Activated CD4-positive, alpha-beta T cell treated with anti-CD3 and anti-CD28 coated beads, Interleukin-2, amount 10 ng/mL, durations not matched to agents 7 days and 5 days (primary cell): Measurements from ENCODE around the gene SLC34A1. TPM values are rescaled to one million over a fixed set of nuclear protein-coding genes. Genes with fewer than 3 reads are reported as not detected.

Source experiments
- total RNA-seq, 2 experiments: library from RNA; stranded (reverse); gene quantifications; one replicate each; pipeline ENCODE4 v1.2.3, GENCODE V29; 2021

The SLC34A1 gene
- total RNA-seq, 2 experiments from 2014 or later = 0.12 to 0.27 TPM

Other genes with a start within 250 kb of the SLC34A1 start
- gene RAB24, start 80.7 kb upstream of the SLC34A1 start, total RNA-seq = 10 to 100 TPM; 28.3 to 34.4 TPM
- 100 to 1,000 TPM; 142 to 152 TPM for gene PRELID1, start 80.6 kb upstream of the SLC34A1 start, total RNA-seq
- 100 to 1,000 TPM; 107 to 109 TPM for gene MXD3, start 72.5 kb upstream of the SLC34A1 start, total RNA-seq
- gene LMAN2, start 32.8 kb upstream of the SLC34A1 start, total RNA-seq = 100 to 1,000 TPM; 123 to 132 TPM
- gene RGS14, start 26.5 kb upstream of the SLC34A1 start, total RNA-seq = 100 to 1,000 TPM; 124 to 132 TPM
- not detected for gene PFN3, start 16.2 kb downstream of the SLC34A1 start, total RNA-seq
- gene F12, start 25.1 kb downstream of the SLC34A1 start, total RNA-seq = under 1 TPM; 0.22 to 0.60 TPM
- gene GRK6, start 42.2 kb downstream of the SLC34A1 start, total RNA-seq = 100 to 1,000 TPM; 242 to 296 TPM
- gene PRR7, start 62.4 kb downstream of the SLC34A1 start, total RNA-seq = 1 to 10 TPM; 5.3 to 9.7 TPM
- gene DBN1, start 89.2 kb downstream of the SLC34A1 start, total RNA-seq = 1 to 10 TPM; 4.2 to 4.8 TPM
- gene PDLIM7, start 113.2 kb downstream of the SLC34A1 start, total RNA-seq = 10 to 100 TPM; 31.6 to 32.4 TPM
- 1 to 10 TPM; 2.9 to 3.9 TPM for gene DOK3, start 125.4 kb downstream of the SLC34A1 start, total RNA-seq
- gene DDX41, start 132.5 kb downstream of the SLC34A1 start, total RNA-seq = 100 to 1,000 TPM; 106 to 118 TPM
- 100 to 1,000 TPM; 102 to 120 TPM for gene FAM193B, start 170.1 kb downstream of the SLC34A1 start, total RNA-seq
- 100 to 1,000 TPM in 1 of 2 experiments, 10 to 100 TPM in 1; 94.0 to 105 TPM for gene TMED9, start 207.8 kb downstream of the SLC34A1 start, total RNA-seq
- 10 to 100 TPM; 20.3 to 20.5 TPM for gene B4GALT7, start 215.7 kb downstream of the SLC34A1 start, total RNA-seq